ENCODE results near the gene LRFN3.

The LRFN3 gene

DNA sequence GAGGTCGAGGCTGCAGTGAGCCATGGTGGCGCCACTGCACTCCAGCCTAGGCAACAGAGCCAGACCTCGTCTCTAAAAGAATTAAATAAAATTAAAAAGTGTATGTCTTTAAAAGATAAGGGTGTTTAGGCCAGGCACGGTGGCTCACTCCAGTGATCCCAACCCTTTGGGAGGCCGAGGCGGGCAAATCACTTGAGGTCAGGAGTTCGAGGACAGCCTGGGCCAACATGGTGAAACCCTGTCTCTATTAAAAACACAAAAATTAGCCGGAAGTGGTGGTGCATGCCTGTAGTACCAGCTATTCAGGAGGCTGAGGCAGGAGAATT is 51.4 kb downstream of the LRFN3 start:
- no peak overlapping the region for H3K4me3 ChIP-seq (replicated peaks; ENCODE audit: low read depth, low read length)
- TF ChIP-seq CTCF (IDR thresholded peaks at IDR 0.05; ENCODE audit: low read length, missing control alignments), result no peak
- no peak for DNase-seq (ENCODE audit: low read depth)

GRCh38 chr19:35988824-35989223 is 52.6 kb downstream of the LRFN3 start:
- no peak overlapping the region for H3K4me3 ChIP-seq (replicated peaks; ENCODE audit: low read depth, low read length)
- no peak for TF ChIP-seq CTCF (IDR thresholded peaks at IDR 0.05; ENCODE audit: low read length, missing control alignments)
- DNase-seq (ENCODE audit: low read depth), result no peak

- no peak for DNase-seq (ENCODE audit: low read depth)
- H3K4me3 ChIP-seq (replicated peaks; ENCODE audit: low read depth, low read length), result no peak overlapping the region
- TF ChIP-seq CTCF (IDR thresholded peaks at IDR 0.05; ENCODE audit: low read length, missing control alignments), result no peak
Measured at GRCh38 chr19:35990156-35990555, 54.0 kb downstream of the LRFN3 start.

- no peak for TF ChIP-seq CTCF (IDR thresholded peaks at IDR 0.05; ENCODE audit: low read length, missing control alignments)
Measured at GRCh38 chr19:35990771-35991730, 54.9 kb downstream of the LRFN3 start.

DNA sequence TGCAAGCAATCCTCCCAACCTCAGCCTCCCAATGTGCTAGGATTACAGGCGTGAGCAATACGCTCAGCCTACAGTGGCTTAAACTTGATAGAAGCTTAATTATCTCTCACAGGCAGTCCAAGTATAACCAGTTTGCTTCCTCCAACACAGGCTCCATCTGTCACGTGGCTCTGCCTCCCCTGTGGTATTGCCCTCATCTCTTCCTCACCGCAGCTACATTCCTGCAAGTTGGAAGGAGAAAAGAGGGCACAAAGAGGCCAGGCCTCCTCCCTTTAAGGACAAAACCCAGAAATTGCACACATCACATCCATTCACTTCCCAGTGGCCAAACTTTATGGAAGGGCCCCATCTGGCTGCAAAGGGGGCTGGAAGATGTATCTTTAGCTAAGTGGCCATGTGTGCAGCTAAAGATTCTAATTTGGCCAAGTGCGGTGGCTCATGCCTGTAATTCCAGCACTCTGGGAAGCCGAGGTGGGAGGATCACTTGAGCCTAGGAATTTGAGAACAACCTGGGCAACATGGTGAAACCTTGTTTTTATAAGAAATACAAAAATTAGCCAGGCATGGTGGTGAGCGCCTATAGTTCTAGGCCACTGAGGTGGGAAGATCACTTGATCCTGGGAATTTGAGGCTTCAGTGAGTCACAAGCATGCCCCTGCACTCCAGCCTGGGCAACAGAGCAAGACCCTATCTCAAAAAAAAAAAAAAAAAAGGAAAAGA is 55.7 kb downstream of the LRFN3 start:
- TF ChIP-seq CTCF (IDR thresholded peaks at IDR 0.05; ENCODE audit: low read length, missing control alignments), result no peak
- no peak overlapping the region for H3K4me3 ChIP-seq (replicated peaks; ENCODE audit: low read depth, low read length)
- DNase-seq (ENCODE audit: low read depth), result no peak

More at GRCh38 chr19:35990771-35991730, 54.9 kb downstream of the LRFN3 start:
- H3K4me3 ChIP-seq (replicated peaks; ENCODE audit: low read depth, low read length), result no peak overlapping the region
- no peak for DNase-seq (ENCODE audit: low read depth)

DNA sequence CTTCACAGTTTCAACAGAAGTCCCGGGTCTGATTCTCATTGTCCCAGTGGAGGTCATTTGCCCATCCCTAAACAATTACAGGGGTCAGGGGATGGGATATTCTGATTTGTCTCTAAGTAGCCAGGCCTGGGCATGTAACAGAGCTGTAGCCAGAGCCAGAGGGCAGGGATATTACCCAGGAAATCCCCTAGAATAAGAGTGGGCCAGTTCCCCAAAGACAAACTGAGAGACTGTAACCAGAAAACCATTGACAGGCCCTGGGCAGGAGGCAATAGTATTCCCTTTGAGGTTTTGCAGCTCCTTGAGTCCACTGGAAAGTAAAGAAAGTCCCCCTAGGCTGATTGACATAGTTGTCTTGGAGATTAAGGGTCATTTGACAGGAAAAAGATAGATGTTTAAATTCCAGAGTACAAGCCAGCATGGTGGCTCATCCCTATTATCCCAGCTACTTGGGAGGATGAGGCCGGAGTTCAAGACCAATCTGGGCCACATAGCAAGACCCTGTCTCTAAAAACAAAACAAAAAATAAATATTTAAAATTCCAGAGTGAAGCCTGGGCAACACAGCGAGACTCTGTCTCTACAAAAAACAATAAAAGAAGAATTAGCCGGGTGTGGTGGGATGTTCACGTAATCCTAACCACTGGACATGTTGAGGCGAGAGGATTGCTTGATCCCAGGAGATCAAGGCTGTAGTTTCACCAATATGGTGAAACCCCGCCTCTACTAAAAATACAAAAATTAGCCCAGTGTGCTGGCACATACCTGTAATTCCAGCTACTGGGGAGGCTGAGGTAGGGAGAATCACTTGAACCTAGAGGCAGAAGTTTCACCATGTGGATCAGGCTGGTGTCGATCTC is 57.0 kb downstream of the LRFN3 start:
- H3K4me3 ChIP-seq (replicated peaks; ENCODE audit: low read depth, low read length), result no peak overlapping the region
- DNase-seq (ENCODE audit: low read depth), result no peak
- no peak for TF ChIP-seq CTCF (IDR thresholded peaks at IDR 0.05; ENCODE audit: low read length, missing control alignments)
